HG02759 (cell line): ENCODE results near the gene TMEM14B.
A peak's percentile ranks its signal among the peaks of the same experiment; 100 is the strongest.
"Not testable (repeated sequence)": the region's sequence is repeated elsewhere in the genome, so short reads cannot be mapped to it uniquely, and the experiment has no call there.

Experiments used
- ATAC-seq: cut with Tn5 transposase; IDR thresholded peaks from one replicate; pipeline ENCODE4 v1.9.1; 2021; ENCODE audit warnings: mild to moderate bottlenecking, moderate library complexity; ENCODE audit not compliant: unreplicated experiment

Gene TMEM14B

GRCh38 chr6:10745116-10745515 is 2.5 kb upstream of the TMEM14B start:
- no peak for ATAC-seq

DNA sequence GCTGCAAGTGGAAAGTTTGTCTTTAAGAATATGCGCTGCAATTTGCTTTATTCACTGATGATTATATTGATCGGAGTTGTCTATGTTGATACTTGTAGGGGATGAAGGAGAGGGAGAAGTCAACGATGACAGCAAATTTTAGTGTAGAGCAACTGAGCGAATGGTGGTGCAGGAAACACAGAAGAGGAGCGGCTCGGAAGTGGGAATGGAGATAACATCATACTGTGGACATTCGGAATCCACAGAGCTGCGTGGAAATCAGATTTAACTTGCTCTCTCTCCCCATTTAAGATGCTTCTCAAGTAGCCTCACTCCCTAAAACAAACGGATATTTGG is 722 bp upstream of the TMEM14B start:
- no peak for ATAC-seq

DNA sequence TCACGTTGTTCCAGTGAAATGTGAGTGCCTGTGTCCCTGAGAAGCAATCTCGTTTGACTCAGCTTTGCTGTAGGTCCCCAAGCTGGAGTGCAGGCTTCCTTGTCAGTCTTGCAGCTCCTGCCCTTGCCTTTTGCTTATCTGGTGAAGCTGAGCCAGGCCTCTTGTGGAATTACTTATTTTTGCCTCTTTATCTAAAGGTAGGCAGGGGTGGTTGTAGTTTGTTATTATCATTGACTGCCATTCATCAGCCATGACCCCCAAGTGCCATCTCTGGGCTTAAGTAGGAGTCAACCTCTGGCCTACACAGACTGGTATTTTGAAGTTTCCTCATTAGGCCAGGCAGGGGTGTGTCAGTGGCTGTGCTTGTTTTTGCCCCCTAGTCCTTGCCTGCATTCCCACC is 2.1 kb downstream of the TMEM14B start:
- no peak for ATAC-seq

DNA sequence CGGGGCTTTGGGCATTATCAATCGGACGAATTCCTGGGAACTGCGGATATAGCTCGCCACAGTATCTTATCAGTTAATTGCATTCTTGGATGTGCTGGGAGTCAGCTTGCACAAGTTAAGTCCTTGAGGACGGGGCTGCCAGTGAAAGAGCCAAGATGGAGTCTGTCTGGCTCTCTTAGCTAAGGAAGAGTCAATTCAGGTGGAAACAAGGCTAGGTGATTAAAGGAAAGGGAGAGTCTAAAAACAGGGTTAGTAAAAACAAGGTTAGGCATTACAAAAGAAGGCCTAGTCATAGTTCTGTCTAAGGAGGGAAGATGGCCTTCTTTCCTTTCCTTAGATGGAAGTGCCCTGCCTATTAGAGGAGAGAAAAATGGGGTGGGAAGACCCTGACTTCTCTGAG is 3.0 kb downstream of the TMEM14B start:
- not testable (repeated sequence) for ATAC-seq

- ATAC-seq = not testable (repeated sequence)
Observed at GRCh38 chr6:10751757-10752156, 4.2 kb downstream of the TMEM14B start.

DNA sequence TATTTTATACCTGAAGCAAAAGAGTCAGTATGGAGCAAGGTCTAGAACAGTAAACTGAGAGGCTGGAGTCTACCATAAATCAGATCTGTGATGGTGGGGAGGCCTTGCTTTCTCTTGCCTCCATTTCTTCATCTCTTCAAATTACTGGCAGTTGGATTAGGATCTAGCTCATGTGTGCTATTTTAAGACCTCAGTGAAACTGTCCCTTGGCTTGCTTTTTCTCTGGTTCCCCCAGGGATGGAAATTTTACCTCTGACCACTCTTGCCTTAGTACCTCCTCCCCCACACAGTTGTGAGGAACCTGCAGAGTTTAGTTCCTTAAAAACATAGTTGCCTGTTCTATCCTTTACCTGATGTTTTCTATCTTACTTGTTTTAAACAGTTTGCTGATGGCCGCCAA is 8.5 kb downstream of the TMEM14B start:
- ATAC-seq = no peak

DNA sequence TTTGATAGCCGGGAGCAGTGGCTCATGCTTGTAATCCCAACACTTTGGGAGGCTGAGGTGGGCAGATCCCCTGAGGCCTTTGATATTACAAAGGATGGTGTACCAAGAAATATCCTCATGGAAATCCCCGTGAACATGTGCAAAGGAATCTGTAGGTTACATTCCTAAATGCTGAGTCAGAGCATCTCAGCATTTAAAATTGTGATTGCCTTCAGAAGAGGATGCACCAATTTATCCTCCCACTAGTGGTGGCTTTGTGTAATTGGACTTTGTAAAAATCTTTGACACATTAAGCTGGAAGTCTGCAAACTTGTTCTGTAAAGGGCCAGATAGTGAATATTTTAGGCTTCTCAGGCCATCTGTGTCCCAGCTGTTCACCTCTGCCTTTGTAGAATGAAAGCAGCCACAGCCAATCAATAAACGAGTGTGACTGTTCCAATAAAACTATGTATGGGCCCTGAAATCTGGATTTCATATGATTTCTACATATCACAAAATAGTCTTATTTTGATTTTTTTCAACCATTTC is 11.8 kb downstream of the TMEM14B start:
- peak; percentile 80 for ATAC-seq

GRCh38 chr6:10759884-10760329 is 12.3 kb downstream of the TMEM14B start:
- ATAC-seq = no peak

DNA sequence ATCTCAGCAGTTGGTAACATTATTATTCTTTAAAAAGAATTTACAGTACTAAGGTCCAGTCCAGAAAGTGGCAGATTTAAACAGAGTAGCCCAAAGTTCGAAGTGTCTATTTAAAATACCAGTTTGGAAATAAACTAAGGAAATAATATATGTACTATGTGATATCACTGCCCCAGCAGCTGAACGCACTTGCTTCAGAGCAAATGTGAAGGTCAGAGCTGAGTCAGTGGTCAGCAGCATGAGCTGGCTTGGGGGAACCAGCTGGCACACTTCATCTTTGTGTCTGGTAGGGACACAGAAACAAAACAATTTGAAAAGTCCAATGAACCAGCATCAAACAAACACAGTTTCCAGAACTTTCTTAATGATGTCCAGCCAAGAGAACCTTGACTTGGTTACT is 15.4 kb downstream of the TMEM14B start:
- no peak for ATAC-seq

- no peak for ATAC-seq
Observed at GRCh38 chr6:10769419-10769818, 21.8 kb downstream of the TMEM14B start.

DNA sequence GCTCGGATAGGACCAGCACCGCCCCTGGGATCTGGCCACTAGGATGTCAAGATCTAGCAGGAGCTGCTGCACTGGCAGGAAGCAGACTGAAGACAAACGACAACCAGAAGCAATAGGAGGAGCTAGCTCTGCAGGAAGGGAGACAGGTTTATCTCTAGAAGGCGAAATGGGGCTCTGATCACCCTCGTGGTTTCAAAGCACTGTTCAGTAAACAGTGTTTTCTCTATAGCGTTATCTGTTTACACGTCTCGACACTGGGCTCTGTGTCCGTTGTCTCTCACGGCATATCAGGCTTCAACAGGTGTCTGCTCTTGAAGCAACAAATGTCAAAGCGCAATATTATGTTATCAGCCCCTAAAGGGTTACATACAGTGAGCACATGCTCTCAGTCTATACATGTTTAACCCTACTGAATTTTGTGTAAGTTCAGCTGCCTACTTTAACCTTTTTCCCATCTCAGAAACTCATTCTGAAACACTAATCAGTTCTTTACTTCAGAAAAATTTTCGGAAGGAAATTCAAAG is 23.8 kb downstream of the TMEM14B start:
- no peak for ATAC-seq

DNA sequence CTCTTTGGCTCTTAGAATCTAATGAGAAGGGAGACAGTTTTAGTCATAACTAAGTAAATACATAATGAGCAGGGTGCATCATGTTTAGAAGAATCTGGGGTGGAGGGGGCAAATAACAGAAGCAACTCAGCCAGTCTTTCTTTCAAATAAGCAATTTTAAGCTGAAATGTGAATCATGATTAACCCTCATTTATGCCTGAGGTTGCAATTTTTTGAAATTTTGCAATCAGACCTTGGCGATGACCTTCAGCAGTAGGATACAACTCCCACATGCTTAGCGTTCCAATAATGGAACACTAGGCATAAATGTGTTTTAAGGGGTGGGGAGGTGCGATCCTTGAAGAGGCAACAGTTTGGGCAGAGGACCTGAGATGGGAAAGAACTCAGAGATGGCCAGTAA is 30.6 kb downstream of the TMEM14B start:
- no peak for ATAC-seq

DNA sequence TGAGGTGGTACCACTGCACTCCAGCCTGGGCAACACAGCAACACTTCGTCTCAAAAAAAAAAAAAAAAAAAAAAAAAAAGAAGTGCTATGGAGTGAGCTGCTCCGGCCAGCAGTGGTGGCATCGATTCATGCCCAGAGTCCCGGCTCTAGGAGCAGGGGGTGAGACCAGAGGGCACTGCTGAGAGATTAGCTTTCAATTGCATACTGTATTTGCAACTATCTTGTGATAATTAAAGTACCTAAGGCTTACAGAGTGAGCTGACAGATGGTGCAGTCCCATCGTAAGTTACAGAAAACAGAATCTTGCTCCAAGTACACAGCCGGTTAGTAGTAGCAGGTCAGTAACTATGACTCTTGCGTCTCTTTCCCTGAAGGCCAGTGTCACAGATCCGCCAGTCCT is 31.5 kb downstream of the TMEM14B start:
- no peak for ATAC-seq

DNA sequence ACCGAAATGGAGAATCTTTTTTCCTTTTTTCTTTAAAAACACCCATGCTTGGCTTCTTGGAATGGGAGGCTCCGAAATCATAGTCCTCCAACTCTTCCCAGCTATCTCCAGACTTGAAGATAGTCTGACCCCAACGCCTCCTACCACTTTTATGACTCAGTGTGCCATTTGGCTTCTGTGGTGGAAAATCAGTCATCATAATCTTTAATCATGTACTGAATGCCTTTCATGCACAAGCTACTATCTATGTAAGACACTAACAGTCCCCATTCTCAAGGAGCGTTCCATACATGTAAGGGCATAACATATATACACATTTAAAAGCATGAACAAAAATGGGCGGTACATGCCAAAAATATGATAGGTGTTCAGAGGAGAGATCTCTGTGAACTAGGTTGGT is 44.1 kb downstream of the TMEM14B start:
- no peak for ATAC-seq

DNA sequence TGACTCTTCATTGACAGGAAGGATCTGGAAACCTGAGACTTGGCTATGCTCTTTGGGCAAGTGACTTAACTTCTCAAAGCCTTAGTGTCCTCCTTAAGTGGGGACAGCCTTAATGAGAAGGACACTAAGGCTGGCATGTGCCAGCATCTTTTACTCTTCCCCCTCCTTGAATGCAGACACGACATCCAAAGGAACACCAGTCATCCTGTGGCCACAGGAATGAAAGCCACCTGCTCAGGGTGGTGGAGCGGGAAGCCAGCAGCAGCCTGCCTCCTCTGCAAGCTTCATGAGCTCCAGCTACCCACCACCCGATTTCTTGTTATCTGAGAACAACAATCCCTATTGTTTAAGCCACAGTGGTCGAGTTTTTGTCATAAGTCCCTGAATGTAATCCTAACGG is 44.5 kb downstream of the TMEM14B start:
- ATAC-seq = no peak

DNA sequence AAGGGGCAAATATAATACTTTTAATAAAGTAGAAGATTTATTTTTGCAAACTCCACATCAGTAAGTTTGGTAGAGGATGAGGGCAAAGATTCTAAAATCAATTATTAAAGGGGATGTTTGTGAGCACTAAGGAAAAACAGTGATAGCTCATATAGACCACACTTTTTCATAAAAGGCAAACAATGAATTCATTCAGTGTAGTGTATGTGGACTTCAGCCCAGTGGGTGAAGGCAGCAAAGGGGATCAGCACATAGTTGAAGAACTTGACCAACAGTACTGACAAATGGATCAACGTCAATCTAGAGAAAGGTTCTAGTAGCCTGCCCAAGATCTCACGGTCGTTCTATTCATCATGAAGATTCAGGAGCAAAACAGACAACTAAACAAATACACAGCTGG is 45.4 kb downstream of the TMEM14B start:
- ATAC-seq = no peak

DNA sequence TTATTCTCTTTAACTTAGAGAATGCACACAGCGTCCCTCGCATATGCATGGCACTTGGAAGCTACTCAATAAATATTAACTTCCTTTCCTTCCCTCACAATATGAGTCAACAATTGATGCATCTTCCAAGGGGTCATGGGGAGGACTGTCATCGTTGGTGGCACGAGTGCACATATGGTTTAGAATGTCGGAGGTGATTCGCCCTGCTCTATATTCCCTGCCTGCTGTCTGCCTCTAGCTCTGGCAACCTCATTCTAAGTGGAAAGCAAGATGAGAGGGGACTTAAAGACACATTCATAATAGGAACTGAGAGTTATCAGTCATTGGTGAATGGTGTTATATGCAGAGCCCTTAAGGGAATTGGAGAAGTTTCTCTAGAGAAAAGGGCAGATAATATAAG is 46.1 kb downstream of the TMEM14B start:
- no peak for ATAC-seq

GRCh38 chr6:10794239-10794638 is 46.6 kb downstream of the TMEM14B start:
- ATAC-seq = no peak

GRCh38 chr6:10800810-10801209 is 53.2 kb downstream of the TMEM14B start:
- ATAC-seq = no peak

- ATAC-seq = peak; percentile 96
Observed at GRCh38 chr6:10801224-10801848, 53.7 kb downstream of the TMEM14B start.
